Right ventricle myocardium inferior (tissue), 1 donor: ENCODE results near the gene TEAD4. TPM values are rescaled to one million over a fixed set of nuclear protein-coding genes. Genes with fewer than 3 reads are reported as not detected.
A peak's percentile ranks its signal among the peaks of the same experiment; 100 is the strongest.

ENCODE experiments used
- ATAC-seq: fragments of 200-7000 bp; cut with Tn5 transposase; one replicate; pipeline ENCODE4 v1.9.1; 2020; ENCODE audit warnings: mild to moderate bottlenecking, moderate library complexity
- DNase-seq: peaks from one replicate; pipeline ENCODE4 v3.0.0; 2021; ENCODE audit errors: missing footprints
- intact Hi-C: fragments of 100-400 bp; cut with DNase I; formaldehyde crosslinking; loops from one replicate; pipeline ENCODE4 v1.11.0; 2022
- total RNA-seq: library from RNA; stranded (reverse); fragmentation: NEBNext Ultra II Directional; extraction: Animal tissue kit (Norgen Biotek cat#: 25700); gene quantifications from one replicate; pipeline ENCODE4 v1.2.1, GENCODE V29; 2021
- donor health status: DM: no; HTN: yes; CAD: no; lungs with severe emphysema.

TEAD4 gene
- total RNA-seq, 1 donor from 2014 or later: 13.4 TPM

GRCh38 chr12:3038926-3039510 is 79.8 kb downstream of the TEAD4 start:
- intact Hi-C loops: loop anchor here (5.0 kb wide), 1 partner anchor 187 kb away; no protein-coding TSS in a partner anchor
- no peak for ATAC-seq
- DNase-seq: no peak

- ATAC-seq: no peak
- DNase-seq: no peak
- intact Hi-C loops: no loop called here
Observed at GRCh38 chr12:3040026-3040656, 80.9 kb downstream of the TEAD4 start.

- intact Hi-C loops: no loop called here
- no peak for ATAC-seq
- DNase-seq: no peak
Observed at GRCh38 chr12:3040663-3041544, 81.7 kb downstream of the TEAD4 start.

GRCh38 chr12:3041558-3042164 is 82.5 kb downstream of the TEAD4 start:
- ATAC-seq: peak; percentile 33
- DNase-seq: peak; percentile 77
- intact Hi-C loops: no loop called here

- ATAC-seq: peak; percentile 37
- peak; percentile 73 for DNase-seq
- intact Hi-C loops: no loop called here
Observed at GRCh38 chr12:3042394-3042793, 83.2 kb downstream of the TEAD4 start.

GRCh38 chr12:3042826-3043225 is 83.6 kb downstream of the TEAD4 start:
- intact Hi-C loops: no loop called here
- DNase-seq: no peak
- ATAC-seq: no peak

- intact Hi-C loops: no loop called here
- DNase-seq (no peak), ATAC-seq (no peak)
Observed at GRCh38 chr12:3043406-3043805, 84.2 kb downstream of the TEAD4 start.

GRCh38 chr12:3044141-3044630 is 85.0 kb downstream of the TEAD4 start:
- ATAC-seq (no peak), DNase-seq (no peak)
- intact Hi-C loops: no loop called here

- ATAC-seq: no peak
- DNase-seq: no peak
- intact Hi-C loops: no loop called here
Observed at GRCh38 chr12:3045494-3045893, 86.3 kb downstream of the TEAD4 start.

- intact Hi-C loops: loop anchor here (1.0 kb wide), 1 partner anchor 204 kb away; no protein-coding TSS in a partner anchor
- DNase-seq: no peak
- ATAC-seq: peak; percentile 53
Observed at GRCh38 chr12:3045989-3046388, 86.8 kb downstream of the TEAD4 start.

GRCh38 chr12:3046441-3047200 is 87.4 kb downstream of the TEAD4 start:
- intact Hi-C loops: loop anchor here (1.0 kb wide), 1 partner anchor 204 kb away; no protein-coding TSS in a partner anchor
- ATAC-seq: peak; percentile 88

GRCh38 chr12:3047961-3048360 is 88.8 kb downstream of the TEAD4 start:
- ATAC-seq: peak; percentile 47
- intact Hi-C loops: loop anchor here (2.0 kb wide), 1 partner anchor 23 kb away; no protein-coding TSS in a partner anchor

More at GRCh38 chr12:3046441-3047200, 87.4 kb downstream of the TEAD4 start:
- DNase-seq: no peak

GRCh38 chr12:3048540-3048939 is 89.3 kb downstream of the TEAD4 start:
- intact Hi-C loops: loop anchor here (2.0 kb wide), 1 partner anchor 22 kb away; no protein-coding TSS in a partner anchor
- ATAC-seq (no peak), DNase-seq (no peak)

More at GRCh38 chr12:3047961-3048360, 88.8 kb downstream of the TEAD4 start:
- DNase-seq: peak; percentile 75

GRCh38 chr12:3049176-3049575 is 90.0 kb downstream of the TEAD4 start:
- ATAC-seq (no peak), DNase-seq (no peak)
- intact Hi-C loops: loop anchor here (2.0 kb wide), 1 partner anchor 22 kb away; no protein-coding TSS in a partner anchor

GRCh38 chr12:3049611-3050249 is 90.5 kb downstream of the TEAD4 start:
- DNase-seq: no peak
- no peak for ATAC-seq
- intact Hi-C loops: loop anchor here (2.0 kb wide), 1 partner anchor 21 kb away; no protein-coding TSS in a partner anchor

GRCh38 chr12:3054374-3054773 is 95.2 kb downstream of the TEAD4 start:
- intact Hi-C loops: no loop called here
- DNase-seq: no peak
- no peak for ATAC-seq

- DNase-seq (no peak), ATAC-seq (no peak)
- intact Hi-C loops: no loop called here
Observed at GRCh38 chr12:3055026-3055703, 96.0 kb downstream of the TEAD4 start.
